WTC11 (cell line): ENCODE measurements around the gene SCN3A.

Experiments used
- CBFB ChIP-seq: sonication (generic); formaldehyde crosslinking; IDR thresholded peaks from 2 replicates; pipeline ENCODE4 v1.8.1; 2022; ENCODE audit warnings: mild to moderate bottlenecking, low read depth, missing genetic modification reagents
- CTCF ChIP-seq: fragments of 200-600 bp; IDR thresholded peaks from 2 replicates; pipeline ENCODE4 v1.8.0; 2022; ENCODE audit warnings: antibody characterized with exemption
- ELF4 ChIP-seq: sonication (generic); formaldehyde crosslinking; IDR thresholded peaks from 2 replicates; pipeline ENCODE4 v1.8.1; 2022; ENCODE audit warnings: low read depth, mild to moderate bottlenecking, moderate library complexity, missing genetic modification reagents
- FOXJ3 ChIP-seq: sonication (generic); formaldehyde crosslinking; IDR thresholded peaks from 2 replicates; pipeline ENCODE4 v1.9.0; 2021; ENCODE audit warnings: missing genetic modification reagents, mild to moderate bottlenecking, borderline replicate concordance
- HMGXB4 ChIP-seq: sonication (generic); formaldehyde crosslinking; IDR thresholded peaks from 2 replicates; pipeline ENCODE4 v1.8.1; 2023; ENCODE audit warnings: mild to moderate bottlenecking, moderate library complexity, missing genetic modification reagents
- MAX ChIP-seq: sonication (generic); formaldehyde crosslinking; IDR thresholded peaks from 2 replicates; pipeline ENCODE4 v1.8.0; 2022; ENCODE audit warnings: mild to moderate bottlenecking, missing genetic modification reagents
- TEAD4 ChIP-seq: sonication (generic); formaldehyde crosslinking; IDR thresholded peaks from 2 replicates; pipeline ENCODE4 v1.8.0; 2022; ENCODE audit warnings: mild to moderate bottlenecking, missing genetic modification reagents
- USF1 ChIP-seq: sonication (generic); formaldehyde crosslinking; IDR thresholded peaks from 2 replicates; pipeline ENCODE4 v1.8.0; 2022; ENCODE audit warnings: mild to moderate bottlenecking, missing genetic modification reagents
- ZNF232 ChIP-seq: sonication (generic); formaldehyde crosslinking; IDR thresholded peaks from 2 replicates; pipeline ENCODE4 v1.8.0; 2022; ENCODE audit warnings: mild to moderate bottlenecking, missing genetic modification reagents
- ZNF671 ChIP-seq: fragments of 250-450 bp; sonication (Bioruptor Pico); IDR thresholded peaks from 2 replicates; pipeline ENCODE4 v1.8.0; 2021; ENCODE audit warnings: mild to moderate bottlenecking
- TF ChIP-seq, protein P1 (sequence below): sonication (generic); formaldehyde crosslinking; conservative IDR thresholded peaks from 2 replicates; pipeline ENCODE4 v1.8.1; 2022; ENCODE audit warnings: mild to moderate bottlenecking, missing genetic modification reagents
- TF ChIP-seq, protein P2 (sequence below): sonication (generic); formaldehyde crosslinking; IDR thresholded peaks from 2 replicates; pipeline ENCODE4 v1.8.1; 2022; ENCODE audit warnings: mild to moderate bottlenecking, missing genetic modification reagents, moderate library complexity, borderline replicate concordance

DNA sequence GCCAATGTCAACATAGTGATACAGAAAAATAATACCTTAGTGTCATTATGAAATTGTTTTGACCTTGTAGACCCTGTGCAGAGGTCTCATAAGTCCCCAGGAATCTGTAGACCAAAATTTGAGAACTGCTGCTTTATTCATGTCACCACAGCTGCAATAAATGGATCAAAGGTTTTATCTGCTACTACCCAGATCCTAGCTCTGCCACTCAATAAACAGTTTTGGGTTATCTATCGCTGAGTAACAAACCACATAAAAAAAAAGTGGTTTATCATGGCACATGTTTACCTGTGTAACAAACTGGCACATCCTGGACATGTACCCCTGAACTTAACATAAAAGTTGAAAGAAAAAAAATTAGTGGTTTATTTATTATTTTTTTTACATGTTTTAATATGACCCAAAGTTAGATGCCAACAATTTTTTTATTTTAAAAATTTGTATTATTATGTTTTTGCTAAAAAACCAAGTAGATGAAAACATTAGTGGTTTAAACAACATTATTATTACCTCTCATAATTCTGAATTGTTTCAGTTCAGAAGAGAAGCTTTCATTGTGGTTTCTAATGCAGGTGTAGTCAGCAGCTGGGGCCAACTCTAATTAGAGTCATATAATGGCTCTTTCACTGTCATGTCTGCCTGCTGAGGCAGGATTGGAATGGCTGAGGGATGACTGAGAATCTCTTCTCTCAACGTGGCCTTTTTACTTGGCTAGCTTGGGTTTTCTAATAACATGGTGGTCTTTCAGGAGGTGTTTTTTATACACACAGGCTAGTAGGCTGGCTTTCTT, 145.2 kb downstream of the SCN3A start:
- TF ChIP-seq TEAD4 (CRISPR knock-in tag) = no peak
- TF ChIP-seq, protein P1, sequence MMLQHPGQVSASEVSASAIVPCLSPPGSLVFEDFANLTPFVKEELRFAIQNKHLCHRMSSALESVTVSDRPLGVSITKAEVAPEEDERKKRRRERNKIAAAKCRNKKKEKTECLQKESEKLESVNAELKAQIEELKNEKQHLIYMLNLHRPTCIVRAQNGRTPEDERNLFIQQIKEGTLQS (CRISPR knock-in tag) = no peak
- TF ChIP-seq CTCF = no peak
- TF ChIP-seq MAX = no peak
- TF ChIP-seq ZNF232 (CRISPR knock-in tag) = no peak
- no peak for TF ChIP-seq ELF4
- no peak for TF ChIP-seq CBFB
- TF ChIP-seq FOXJ3 (CRISPR knock-in tag) = no peak
- TF ChIP-seq ZNF671 = no peak
- no peak for TF ChIP-seq USF1 (CRISPR knock-in tag)
- TF ChIP-seq HMGXB4 (CRISPR knock-in tag) = no peak
- TF ChIP-seq, protein P2, sequence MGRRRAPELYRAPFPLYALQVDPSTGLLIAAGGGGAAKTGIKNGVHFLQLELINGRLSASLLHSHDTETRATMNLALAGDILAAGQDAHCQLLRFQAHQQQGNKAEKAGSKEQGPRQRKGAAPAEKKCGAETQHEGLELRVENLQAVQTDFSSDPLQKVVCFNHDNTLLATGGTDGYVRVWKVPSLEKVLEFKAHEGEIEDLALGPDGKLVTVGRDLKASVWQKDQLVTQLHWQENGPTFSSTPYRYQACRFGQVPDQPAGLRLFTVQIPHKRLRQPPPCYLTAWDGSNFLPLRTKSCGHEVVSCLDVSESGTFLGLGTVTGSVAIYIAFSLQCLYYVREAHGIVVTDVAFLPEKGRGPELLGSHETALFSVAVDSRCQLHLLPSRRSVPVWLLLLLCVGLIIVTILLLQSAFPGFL (CRISPR knock-in tag) = no peak
